Activated CD8-positive, alpha-beta memory T cell treated with anti-CD3 and anti-CD28 coated beads, Interleukin-2, amount 50 U/mL, for 4 hours (primary cell): Measurements from ENCODE around the gene TLE6.
"Not testable (repeated sequence)": the region's sequence is repeated elsewhere in the genome, so short reads cannot be mapped to it uniquely, and the experiment has no call there.

Source experiments
- DNase-seq: peaks from one replicate; pipeline ENCODE4 v3.0.0-alpha.2; 2020

Gene TLE6

DNA sequence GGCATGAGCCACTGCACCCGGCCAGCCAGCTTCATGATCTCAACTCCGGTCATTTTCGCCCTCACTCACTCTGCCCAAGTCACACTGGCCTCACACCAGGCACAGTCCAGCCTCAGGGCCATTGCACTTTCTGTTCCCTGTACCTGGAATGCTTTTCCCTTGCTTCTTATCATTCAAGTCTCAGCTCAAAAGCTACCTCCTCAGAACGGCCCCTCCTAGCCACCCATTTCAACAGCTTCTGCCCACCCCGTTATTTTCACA lies 54.2 kb downstream of the TLE6 start:
- no peak for DNase-seq

DNA sequence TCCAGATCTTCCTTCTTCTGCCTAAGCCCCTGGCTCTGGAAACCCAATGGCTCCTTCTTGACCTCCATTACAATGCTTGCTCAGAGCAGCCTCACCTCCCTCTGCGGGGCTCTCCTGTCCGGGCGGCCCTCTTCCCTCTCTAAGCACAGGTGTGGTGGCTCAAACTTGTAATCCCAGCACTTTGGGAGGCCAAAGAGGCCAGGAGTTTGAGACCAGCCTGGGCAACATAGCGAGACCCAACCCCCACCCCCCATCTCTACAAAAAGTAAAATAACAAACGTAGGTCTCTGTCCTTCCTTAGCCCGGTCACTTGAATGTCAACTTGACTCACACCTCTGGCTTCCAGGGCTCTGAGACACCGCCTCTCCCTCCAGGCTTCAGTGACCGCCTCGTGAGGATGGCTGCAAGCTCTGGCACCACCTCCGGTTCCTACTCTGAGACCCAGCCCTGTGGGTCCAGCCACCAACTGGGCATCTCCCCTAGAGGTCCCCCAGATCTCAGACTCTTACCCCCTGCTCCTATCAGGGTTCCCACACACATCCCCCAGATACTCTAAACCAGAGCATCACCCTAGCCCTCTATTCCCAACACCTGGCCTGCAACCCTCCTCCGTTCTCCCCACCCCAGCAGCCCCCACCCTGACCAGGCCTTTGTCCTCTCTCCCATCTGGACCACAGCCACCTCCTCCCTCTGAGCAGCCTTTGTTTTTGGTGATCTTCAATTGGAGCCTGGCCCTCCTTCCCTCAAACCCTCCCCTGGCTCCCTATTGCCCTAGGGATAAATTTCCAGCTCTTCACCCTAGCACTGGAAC lies 56.4 kb downstream of the TLE6 start:
- no peak for DNase-seq

GRCh38 chr19:3034406-3034655 lies 57.0 kb downstream of the TLE6 start:
- no peak for DNase-seq

DNA sequence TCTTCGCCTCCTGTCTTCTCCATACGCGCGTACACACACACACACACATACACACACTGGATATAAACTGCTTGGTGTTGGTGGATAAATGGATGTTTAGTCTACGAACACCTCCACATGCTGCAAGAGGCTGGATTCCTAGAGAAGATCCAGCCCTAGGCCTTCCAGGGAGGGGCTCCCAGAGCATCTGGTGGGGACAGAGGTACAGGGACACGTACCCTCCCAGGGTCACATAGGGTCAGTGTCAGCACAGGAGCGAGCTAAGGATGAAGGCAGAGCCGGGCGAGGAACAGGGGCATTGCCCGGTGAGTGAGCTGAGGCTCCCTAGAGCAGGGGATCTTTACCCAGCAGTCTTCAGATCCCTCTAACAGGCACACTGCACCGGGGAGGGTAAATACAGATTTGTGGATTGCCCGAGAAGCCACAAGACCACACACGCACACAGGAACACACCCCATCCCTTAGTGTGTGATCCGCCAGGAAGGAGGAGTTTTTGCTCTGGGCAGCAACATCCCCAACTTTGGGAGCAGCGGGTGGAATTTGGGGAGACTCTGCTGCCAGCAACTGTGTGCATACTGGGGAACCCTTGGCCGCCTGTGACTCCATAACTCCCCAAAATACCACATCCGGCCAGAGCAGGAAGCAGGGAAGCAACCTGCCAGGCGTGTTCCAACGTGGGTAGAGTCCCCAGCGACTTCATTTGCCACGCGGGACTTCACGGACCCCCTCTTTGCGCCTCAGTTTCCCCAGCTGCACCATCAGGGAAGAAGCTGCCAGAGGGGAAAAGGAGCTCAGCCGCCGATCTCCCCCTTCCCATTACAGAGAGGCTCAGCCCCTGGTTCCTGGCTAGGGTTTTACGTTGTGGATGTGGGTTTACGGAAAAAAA lies 57.5 kb downstream of the TLE6 start:
- no peak for DNase-seq

- peak; percentile 91 for DNase-seq
These were observed 58.3 kb downstream of the TLE6 start for GRCh38 chr19:3035542-3036118.

DNA sequence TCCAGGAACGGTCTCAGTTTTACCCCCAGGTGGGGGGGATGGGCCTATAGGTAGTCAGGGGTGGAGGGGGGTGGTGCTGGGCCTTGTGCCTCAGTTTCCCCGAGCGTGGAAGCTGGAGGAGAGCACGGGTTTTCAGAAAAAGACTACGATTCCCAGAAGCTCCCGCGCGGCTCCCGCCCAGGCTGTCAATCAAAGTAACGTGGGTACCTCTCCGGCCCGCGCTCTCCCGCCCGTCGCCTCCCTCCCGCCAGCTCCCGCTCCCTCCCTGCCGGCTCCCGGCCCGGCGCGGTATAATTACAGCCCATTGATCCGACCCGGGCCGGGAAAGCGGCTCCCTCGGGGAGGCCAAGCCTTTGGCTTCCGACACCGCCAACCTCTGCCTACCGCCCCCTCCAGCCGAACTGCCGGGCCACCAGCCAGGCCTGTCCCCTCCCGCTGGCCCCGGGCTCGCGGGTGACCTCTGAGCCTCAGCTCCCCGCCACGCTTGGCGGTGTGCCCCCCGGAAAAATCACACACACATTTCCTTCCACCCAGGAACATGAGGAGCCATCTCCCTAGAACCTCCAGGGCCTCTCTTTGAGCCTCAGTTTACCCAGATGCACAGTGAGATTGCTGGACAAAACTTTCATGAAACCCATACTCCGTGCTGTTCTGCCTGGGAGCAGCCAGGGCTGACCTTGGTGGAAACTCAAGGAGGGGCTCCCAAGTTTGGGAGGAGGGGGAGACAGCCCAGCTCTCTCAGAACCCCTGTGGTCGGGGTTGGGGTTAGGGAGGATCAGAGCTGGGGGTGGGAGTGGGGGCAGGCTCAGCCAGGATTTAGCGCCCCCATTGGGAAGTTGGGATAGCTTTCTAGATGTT lies 59.0 kb downstream of the TLE6 start:
- DNase-seq, result peak; percentile 76

DNA sequence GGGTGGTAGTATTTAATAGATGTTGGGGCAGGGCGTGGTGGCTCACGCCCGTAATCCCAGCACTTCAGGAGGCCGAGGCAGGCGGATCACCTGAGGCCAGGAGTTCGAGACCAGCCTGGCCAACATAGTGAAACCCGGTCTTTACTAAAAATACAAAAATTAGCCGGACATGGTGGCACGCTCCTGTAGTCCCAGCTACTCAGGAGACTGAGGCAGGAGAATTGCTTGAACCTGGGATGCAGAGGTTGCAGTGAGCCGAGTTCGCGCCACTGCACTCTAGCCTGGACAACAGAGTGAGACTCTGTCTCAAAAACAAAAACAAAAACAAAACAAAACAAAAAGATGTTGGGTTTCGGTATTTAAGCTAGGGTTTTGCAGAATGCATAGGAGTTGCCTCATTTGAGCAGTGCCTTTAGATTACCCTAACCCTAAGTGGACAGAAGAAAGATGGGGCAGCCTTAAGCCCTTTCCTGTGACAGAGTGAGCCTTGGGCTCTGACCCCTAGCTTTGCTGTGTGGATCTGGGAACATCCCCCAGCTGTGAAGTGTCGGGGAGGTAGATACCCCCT lies 59.7 kb downstream of the TLE6 start:
- DNase-seq, result not testable (repeated sequence)

GRCh38 chr19:3038214-3038613 lies 60.9 kb downstream of the TLE6 start:
- no peak for DNase-seq

DNA sequence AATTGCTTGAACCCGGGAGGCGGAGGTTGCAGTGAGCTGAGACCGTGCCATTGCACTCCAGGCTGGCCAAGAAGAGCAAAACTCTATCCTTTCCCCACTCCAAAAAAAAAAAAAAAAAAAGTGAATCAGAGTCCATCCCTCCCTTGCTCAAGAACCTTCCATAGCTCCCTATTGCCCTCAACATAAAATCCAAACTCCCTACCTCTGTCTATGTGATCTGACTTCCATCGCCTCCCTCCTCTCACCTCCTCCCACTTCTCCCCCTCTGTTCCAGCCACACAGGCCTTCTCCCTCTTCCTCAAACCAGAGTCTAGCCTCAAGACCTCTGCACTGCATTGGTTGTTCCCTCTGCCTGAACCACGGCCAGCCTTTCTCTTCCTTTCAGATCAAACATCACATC lies 61.8 kb downstream of the TLE6 start:
- no peak for DNase-seq

GRCh38 chr19:3039641-3040077 lies 62.3 kb downstream of the TLE6 start:
- peak; percentile 40 for DNase-seq

DNA sequence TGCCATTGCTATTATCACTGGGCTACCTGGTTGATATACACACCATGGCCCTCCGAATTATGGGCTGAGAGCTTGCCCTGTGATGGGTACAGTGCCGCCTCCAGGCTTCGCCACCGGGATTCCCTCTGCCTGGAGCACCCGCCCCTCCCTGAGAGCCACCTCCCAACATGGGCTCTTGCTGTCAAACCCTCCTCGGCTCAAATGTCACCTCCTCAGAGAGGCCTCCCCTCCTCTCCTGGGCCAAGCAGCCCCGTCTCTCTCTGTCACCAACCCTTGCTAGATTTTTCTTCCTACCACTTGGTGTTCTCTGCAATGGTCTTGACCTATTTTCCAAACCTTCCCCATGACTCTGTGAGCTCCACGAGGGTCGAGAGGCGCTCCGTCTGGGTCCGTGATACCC lies 64.0 kb downstream of the TLE6 start:
- DNase-seq, result no peak

GRCh38 chr19:3041761-3042620 lies 64.6 kb downstream of the TLE6 start:
- no peak for DNase-seq

GRCh38 chr19:3042621-3043267 lies 65.4 kb downstream of the TLE6 start:
- DNase-seq, result no peak
